ENCODE data around the gene AP1G1.

Gene AP1G1

GRCh38 chr16:71727551-71728324 lies 80.9 kb downstream of the AP1G1 start:
- no peak overlapping the region for H3K4me2 ChIP-seq (ENCODE audit: low read length)
- no peaks in the 10 kb centered on the region for H3K27me3 ChIP-seq (ENCODE audit: control insufficient read depth, low read length)

GRCh38 chr16:71726476-71727315 lies 81.9 kb downstream of the AP1G1 start:
- Histone ChIP-seq H3K9me2 (replicated peaks; ENCODE audit: control insufficient read depth, low read length) (no peaks in the 10 kb centered on the region), H3K9me3 (ENCODE audit: control insufficient read depth, insufficient read depth, low read length) (no peaks in the 10 kb centered on the region), H3K4me1 (ENCODE audit: control insufficient read depth, low read length) (peaks cover 38% of the 10 kb centered on the region), H3K27me3 (ENCODE audit: control insufficient read depth, low read length) (no peaks in the 10 kb centered on the region), H3K27ac (ENCODE audit: low read depth, low read length) (no peak overlapping the region), H3F3A (ENCODE audit: control insufficient read depth, insufficient read depth) (peaks cover 13% of the 10 kb centered on the region), H4K20me1 (ENCODE audit: control insufficient read depth, insufficient read depth, low read depth, low read length) (no peaks in the 10 kb centered on the region), H3K36me3 (ENCODE audit: control insufficient read depth, low read length) (peaks cover 14% of the 10 kb centered on the region), H3K4me3 (ENCODE audit: low read length) (no peak overlapping the region), H3K4me2 (ENCODE audit: low read length) (peak overlapping the region; percentile 14), H3K79me2 (ENCODE audit: control insufficient read depth, low read length) (peaks cover 15% of the 10 kb centered on the region)
- no peak for TF ChIP-seq CTCF (IDR thresholded peaks at IDR 0.05; ENCODE audit: low read depth, low read length, poor library complexity, severe bottlenecking)
- no peak for TF ChIP-seq EZH2phosphoT487 (IDR thresholded peaks at IDR 0.05; ENCODE audit: borderline replicate concordance, low read length)

More at GRCh38 chr16:71727551-71728324, 80.9 kb downstream of the AP1G1 start:
- Histone ChIP-seq H4K20me1 (ENCODE audit: control insufficient read depth, insufficient read depth, low read depth, low read length) (no peaks in the 10 kb centered on the region), H3K27ac (ENCODE audit: low read depth, low read length) (no peak overlapping the region), H3K79me2 (ENCODE audit: control insufficient read depth, low read length) (peaks cover 4% of the 10 kb centered on the region), H3F3A (ENCODE audit: control insufficient read depth, insufficient read depth) (peaks cover 13% of the 10 kb centered on the region), H3K4me1 (ENCODE audit: control insufficient read depth, low read length) (peaks cover 27% of the 10 kb centered on the region), H3K9me2 (replicated peaks; ENCODE audit: control insufficient read depth, low read length) (no peaks in the 10 kb centered on the region), H3K9me3 (ENCODE audit: control insufficient read depth, insufficient read depth, low read length) (no peaks in the 10 kb centered on the region), H3K4me3 (ENCODE audit: low read length) (no peak overlapping the region), H3K36me3 (ENCODE audit: control insufficient read depth, low read length) (peaks cover 24% of the 10 kb centered on the region)
- TF ChIP-seq EZH2phosphoT487 (IDR thresholded peaks at IDR 0.05; ENCODE audit: borderline replicate concordance, low read length) (no peak), CTCF (IDR thresholded peaks at IDR 0.05; ENCODE audit: low read depth, low read length, poor library complexity, severe bottlenecking) (no peak)

- H3K4me1 ChIP-seq (ENCODE audit: control insufficient read depth, low read length) = peaks cover 38% of the 10 kb centered on the region
- H3K27me3 ChIP-seq (ENCODE audit: control insufficient read depth, low read length) = no peaks in the 10 kb centered on the region
- H3K27ac ChIP-seq (ENCODE audit: low read depth, low read length) = peak within 1 kb of the TSS; percentile 33; the same call in 1 of the 2 replicates
- H3K36me3 ChIP-seq (ENCODE audit: control insufficient read depth, low read length) = no peaks in the 10 kb centered on the region
- H4K20me1 ChIP-seq (ENCODE audit: control insufficient read depth, insufficient read depth, low read depth, low read length) = no peaks in the 10 kb centered on the region
- peak within 1 kb of the TSS; percentile 93 for H3K4me3 ChIP-seq (ENCODE audit: low read length)
- no peaks in the 10 kb centered on the region for H3K9me2 ChIP-seq (replicated peaks; ENCODE audit: control insufficient read depth, low read length)
- peak within 1 kb of the TSS; percentile 89 for H3K4me2 ChIP-seq (ENCODE audit: low read length)
- TF ChIP-seq EZH2phosphoT487 (IDR thresholded peaks at IDR 0.05; ENCODE audit: borderline replicate concordance, low read length) (no peak), CTCF (IDR thresholded peaks at IDR 0.05; ENCODE audit: low read depth, low read length, poor library complexity, severe bottlenecking) (no peak)
- H3K79me2 ChIP-seq (ENCODE audit: control insufficient read depth, low read length) = peaks cover 20% of the 10 kb centered on the region
- no peaks in the 10 kb centered on the region for H3K9me3 ChIP-seq (ENCODE audit: control insufficient read depth, insufficient read depth, low read length)
- peaks cover 13% of the 10 kb centered on the region for H3F3A ChIP-seq (ENCODE audit: control insufficient read depth, insufficient read depth)
Measured at GRCh38 chr16:71724320-71724751, 84.3 kb downstream of the AP1G1 start, which contains the start of gene PHLPP2. TSS of gene PHLPP2 (minus strand) at chr16:71724701. CDS start at chr16:71714795, 9,906 bp downstream.
